Measurements from ENCODE around the gene KLHDC4. TPM values are rescaled to one million over a fixed set of nuclear protein-coding genes. Genes with fewer than 3 reads are reported as not detected.
"Not testable (repeated sequence)": the region's sequence is repeated elsewhere in the genome, so short reads cannot be mapped to it uniquely, and the experiment has no call there.

KLHDC4 gene
- polyA plus RNA-seq, 1 donor: 34.0 TPM

DNA sequence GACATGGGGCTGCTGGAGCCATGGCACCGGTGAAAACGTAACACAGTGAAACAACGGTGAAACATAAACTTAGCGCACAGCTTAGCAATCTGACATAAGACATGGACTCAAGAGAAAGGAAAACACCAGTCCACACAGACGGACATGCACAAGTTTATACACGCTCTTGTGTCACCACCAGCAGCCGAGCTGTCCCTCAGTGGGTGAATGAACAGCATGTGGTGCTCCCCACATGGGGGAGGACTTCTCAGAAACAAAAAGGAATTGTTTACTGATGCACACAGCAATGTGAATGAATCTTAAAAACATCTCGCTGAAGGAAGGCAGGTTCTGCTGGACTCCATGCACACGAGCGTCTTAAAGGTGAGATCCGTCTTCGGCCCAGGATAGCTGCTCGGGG lies 34.2 kb downstream of the KLHDC4 start:
- Histone ChIP-seq H3K4me1 (ENCODE audit: control insufficient read depth, insufficient read depth, low read length) (no peaks in the 10 kb centered on the region), H3K27me3 (ENCODE audit: control insufficient read depth, insufficient read depth, low read length) (no peaks in the 10 kb centered on the region), H3K9me3 (ENCODE audit: control insufficient read depth, low read depth, low read length) (no peaks in the 10 kb centered on the region), H3K36me3 (ENCODE audit: control insufficient read depth, insufficient read depth, low read length) (peaks cover 46% of the 10 kb centered on the region), H3K4me3 (ENCODE audit: low read length) (no peak overlapping the region), H3K27ac (ENCODE audit: low read length) (no peak overlapping the region)
- no peak for DNase-seq
- no CpG with 5 or more reads among the region's 13 CpGs for WGBS (ENCODE audit: insufficient coverage, low lambda C conversion rate)

DNA sequence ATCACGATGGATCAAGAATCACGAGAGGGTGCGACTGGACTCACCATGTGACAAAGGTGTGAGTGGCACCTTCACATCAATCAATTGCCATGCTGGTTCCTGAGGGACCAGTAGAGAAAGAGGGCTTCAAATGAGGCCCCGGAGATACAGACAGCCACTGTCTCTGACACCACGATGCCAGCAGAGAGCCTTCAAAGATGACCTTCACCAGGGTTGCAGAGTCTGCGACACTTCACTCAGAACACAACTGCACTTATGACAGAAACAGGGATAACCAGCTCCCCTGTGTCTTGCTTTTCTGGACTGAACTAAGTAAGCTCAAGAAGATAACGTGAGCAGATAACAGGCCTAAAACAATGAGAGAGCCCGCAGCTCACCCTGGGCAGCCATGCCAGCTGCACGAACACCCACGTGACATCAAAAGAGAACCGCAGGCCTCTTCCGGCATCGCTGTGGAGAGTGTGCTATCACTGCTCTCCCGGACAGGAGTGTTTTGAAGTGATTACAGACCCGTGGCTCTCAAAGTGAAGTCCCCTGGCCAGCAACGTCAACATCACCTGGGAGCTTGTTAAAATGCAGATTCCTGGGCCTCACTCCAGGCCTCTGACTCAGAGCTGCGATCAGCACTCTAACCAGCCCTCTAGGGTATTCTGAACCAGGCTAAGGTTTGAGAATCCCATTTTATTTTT lies 36.4 kb downstream of the KLHDC4 start:
- Histone ChIP-seq H3K9me3 (ENCODE audit: control insufficient read depth, low read depth, low read length) (no peaks in the 10 kb centered on the region), H3K27ac (ENCODE audit: low read length) (no peak overlapping the region), H3K27me3 (ENCODE audit: control insufficient read depth, insufficient read depth, low read length) (no peaks in the 10 kb centered on the region), H3K4me3 (ENCODE audit: low read length) (no peak overlapping the region), H3K4me1 (ENCODE audit: control insufficient read depth, insufficient read depth, low read length) (no peaks in the 10 kb centered on the region), H3K36me3 (ENCODE audit: control insufficient read depth, insufficient read depth, low read length) (peaks cover 49% of the 10 kb centered on the region)
- DNase-seq: no peak
- 88% methylated on average over 1 of the region's 17 CpGs for WGBS (ENCODE audit: insufficient coverage, low lambda C conversion rate)

DNA sequence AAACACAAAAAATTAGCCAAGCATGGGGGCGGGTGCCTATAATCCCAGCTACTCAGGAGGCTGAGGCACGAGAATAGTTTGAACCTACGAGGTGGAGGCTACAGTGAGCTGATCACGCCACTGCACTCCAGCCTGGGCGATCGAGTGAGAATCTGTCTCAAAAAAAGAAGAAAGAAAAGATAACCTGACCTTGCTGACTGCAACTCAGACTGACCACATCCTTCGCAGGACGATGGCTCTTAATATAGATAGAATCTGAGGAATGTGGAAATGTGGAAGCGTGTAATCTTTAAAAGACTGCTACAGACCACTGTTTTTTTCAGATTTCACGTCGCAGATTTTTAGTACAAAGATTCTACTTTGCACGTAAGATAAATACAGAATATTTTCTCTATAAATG lies 37.8 kb downstream of the KLHDC4 start:
- no peaks in the 10 kb centered on the region for H3K4me1 ChIP-seq (ENCODE audit: control insufficient read depth, insufficient read depth, low read length)
- no peak overlapping the region for H3K27ac ChIP-seq (ENCODE audit: low read length)
- H3K27me3 ChIP-seq (ENCODE audit: control insufficient read depth, insufficient read depth, low read length): no peaks in the 10 kb centered on the region
- H3K4me3 ChIP-seq (ENCODE audit: low read length): no peak overlapping the region
- peaks cover 47% of the 10 kb centered on the region for H3K36me3 ChIP-seq (ENCODE audit: control insufficient read depth, insufficient read depth, low read length)
- no peak for DNase-seq
- 95% methylated on average over 3 of the region's 12 CpGs for WGBS (ENCODE audit: insufficient coverage, low lambda C conversion rate)
- H3K9me3 ChIP-seq (ENCODE audit: control insufficient read depth, low read depth, low read length): no peaks in the 10 kb centered on the region

DNA sequence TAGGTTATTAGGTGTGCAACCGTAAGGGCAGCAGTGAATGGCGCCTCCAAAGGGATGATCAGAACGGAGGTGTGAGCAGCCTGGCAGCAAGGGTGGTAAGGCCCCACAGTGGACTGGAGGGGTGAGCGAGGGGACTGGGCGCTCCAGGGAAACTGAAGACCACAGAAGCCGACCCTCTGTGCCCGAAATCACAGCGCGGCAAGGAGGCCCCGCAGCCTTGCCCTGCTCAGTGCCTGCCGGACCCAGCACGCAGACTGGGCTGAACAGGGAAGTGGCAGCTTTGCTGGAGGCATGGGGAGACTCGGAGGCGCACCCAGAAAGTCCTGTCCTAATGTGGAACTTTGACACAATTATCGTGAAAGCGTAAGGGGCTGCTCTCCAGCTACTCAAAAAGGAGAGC lies 38.4 kb downstream of the KLHDC4 start:
- H3K9me3 ChIP-seq (ENCODE audit: control insufficient read depth, low read depth, low read length): no peaks in the 10 kb centered on the region
- DNase-seq: no peak
- no peak overlapping the region for H3K4me3 ChIP-seq (ENCODE audit: low read length)
- WGBS (ENCODE audit: insufficient coverage, low lambda C conversion rate): no CpG with 5 or more reads among the region's 16 CpGs
- peaks cover 51% of the 10 kb centered on the region for H3K36me3 ChIP-seq (ENCODE audit: control insufficient read depth, insufficient read depth, low read length)
- no peaks in the 10 kb centered on the region for H3K4me1 ChIP-seq (ENCODE audit: control insufficient read depth, insufficient read depth, low read length)
- no peaks in the 10 kb centered on the region for H3K27me3 ChIP-seq (ENCODE audit: control insufficient read depth, insufficient read depth, low read length)
- H3K27ac ChIP-seq (ENCODE audit: low read length): no peak overlapping the region

DNA sequence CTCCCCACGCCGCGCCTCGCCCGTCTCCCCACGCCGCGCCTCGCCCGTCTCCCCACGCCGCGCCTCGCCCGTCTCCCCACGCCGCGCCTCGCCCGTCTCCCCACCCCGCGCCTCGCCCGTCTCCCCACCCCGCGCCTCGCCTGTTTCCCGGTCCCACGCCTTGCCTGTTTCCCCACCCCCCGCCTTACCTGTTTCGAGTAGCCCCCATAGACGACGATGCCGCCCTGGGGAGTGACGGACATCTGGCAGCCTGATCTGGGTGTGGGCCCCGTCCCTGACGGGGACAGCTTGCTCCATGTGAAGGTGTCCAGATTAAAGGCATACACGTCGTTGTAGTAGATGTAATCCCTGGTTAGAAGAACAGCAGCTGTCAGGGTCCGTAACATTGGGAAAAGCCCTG lies 39.2 kb downstream of the KLHDC4 start:
- DNase-seq; H3K4me3 ChIP-seq (ENCODE audit: low read length); H3K4me1 ChIP-seq (ENCODE audit: control insufficient read depth, insufficient read depth, low read length); H3K27ac ChIP-seq (ENCODE audit: low read length); H3K27me3 ChIP-seq (ENCODE audit: control insufficient read depth, insufficient read depth, low read length); H3K9me3 ChIP-seq (ENCODE audit: control insufficient read depth, low read depth, low read length): not testable (repeated sequence)
- H3K36me3 ChIP-seq (ENCODE audit: control insufficient read depth, insufficient read depth, low read length): peaks cover 55% of the 10 kb centered on the region
- 86% methylated on average over 1 of the region's 40 CpGs for WGBS (ENCODE audit: insufficient coverage, low lambda C conversion rate)

DNA sequence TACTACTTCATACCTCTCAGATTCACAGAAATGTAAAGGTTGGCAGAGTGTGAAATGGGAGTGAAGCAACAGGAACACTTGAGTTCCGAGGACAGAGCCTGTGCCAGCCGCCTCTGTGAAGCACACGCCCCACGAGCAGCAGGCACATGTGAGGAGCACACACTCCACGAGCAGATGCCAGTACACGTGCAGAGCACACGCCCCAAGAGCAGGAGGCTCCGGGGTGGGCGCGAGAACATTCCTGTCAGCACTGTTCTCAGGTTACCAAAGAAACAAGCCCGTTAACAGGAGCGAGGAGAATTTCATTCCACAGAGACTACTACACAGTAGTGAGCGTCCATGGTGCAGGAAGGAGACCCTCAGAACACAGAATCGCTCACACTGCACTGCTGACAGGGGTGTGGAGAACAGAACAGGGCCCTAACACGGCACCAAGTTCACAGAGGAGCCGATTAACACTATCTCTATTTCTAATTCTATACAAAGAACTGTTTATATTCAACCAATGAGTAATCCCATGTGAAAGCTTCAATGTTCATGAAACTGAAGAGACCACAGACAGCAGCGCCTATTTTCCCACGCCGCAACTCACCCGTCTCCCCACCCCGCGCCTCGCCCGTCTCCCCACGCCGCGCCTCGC lies 40.1 kb downstream of the KLHDC4 start:
- no peak for DNase-seq
- WGBS (ENCODE audit: insufficient coverage, low lambda C conversion rate): 80% methylated on average over 1 of the region's 28 CpGs
- Histone ChIP-seq H3K9me3 (ENCODE audit: control insufficient read depth, low read depth, low read length) (no peaks in the 10 kb centered on the region), H3K4me3 (ENCODE audit: low read length) (no peak overlapping the region), H3K4me1 (ENCODE audit: control insufficient read depth, insufficient read depth, low read length) (no peaks in the 10 kb centered on the region), H3K36me3 (ENCODE audit: control insufficient read depth, insufficient read depth, low read length) (peaks cover 55% of the 10 kb centered on the region), H3K27ac (ENCODE audit: low read length) (no peak overlapping the region), H3K27me3 (ENCODE audit: control insufficient read depth, insufficient read depth, low read length) (no peaks in the 10 kb centered on the region)

DNA sequence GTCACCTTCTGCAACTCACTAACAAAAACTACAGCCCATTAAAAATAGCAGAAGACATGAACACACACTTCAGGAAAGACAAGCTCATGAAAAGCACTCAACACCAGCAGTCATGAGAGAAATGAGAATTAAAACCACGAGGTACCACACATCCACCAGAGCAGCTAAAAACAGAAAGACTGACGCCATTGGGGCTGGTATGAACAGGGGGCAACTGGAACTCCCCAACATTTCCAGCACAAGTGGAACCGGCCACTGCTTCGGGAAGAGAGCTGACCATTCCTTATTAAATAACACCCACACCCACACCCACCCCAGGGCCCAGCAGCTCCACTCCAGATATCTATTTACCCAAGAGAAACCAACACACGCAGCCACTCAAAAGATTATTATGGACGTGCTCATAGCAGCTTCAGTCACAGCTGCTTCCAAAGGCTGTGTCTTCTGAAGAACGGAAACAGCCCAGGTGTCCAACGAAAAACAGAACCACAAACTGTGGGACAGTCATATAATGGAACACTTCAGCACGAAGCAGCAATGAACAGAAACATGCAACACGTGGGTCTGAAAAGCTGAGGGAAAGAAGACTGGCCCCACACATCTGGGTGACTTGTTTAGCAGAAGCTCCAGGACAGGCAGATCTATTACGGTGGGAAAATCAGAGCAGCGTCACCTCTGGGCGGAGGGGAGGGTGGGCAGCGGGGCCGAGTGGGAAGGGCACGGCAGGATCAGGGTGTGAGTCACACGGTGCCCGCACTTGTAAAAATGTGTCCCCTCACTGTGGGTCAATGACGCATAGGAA lies 41.1 kb downstream of the KLHDC4 start:
- H3K9me3 ChIP-seq (ENCODE audit: control insufficient read depth, low read depth, low read length): peaks cover 4% of the 10 kb centered on the region
- WGBS (ENCODE audit: insufficient coverage, low lambda C conversion rate): no CpG with 5 or more reads among the region's 19 CpGs
- no peak overlapping the region for H3K27ac ChIP-seq (ENCODE audit: low read length)
- H3K4me3 ChIP-seq (ENCODE audit: low read length): no peak overlapping the region
- no peaks in the 10 kb centered on the region for H3K27me3 ChIP-seq (ENCODE audit: control insufficient read depth, insufficient read depth, low read length)
- no peak for DNase-seq
- H3K36me3 ChIP-seq (ENCODE audit: control insufficient read depth, insufficient read depth, low read length): peaks cover 58% of the 10 kb centered on the region
- H3K4me1 ChIP-seq (ENCODE audit: control insufficient read depth, insufficient read depth, low read length): no peaks in the 10 kb centered on the region

DNA sequence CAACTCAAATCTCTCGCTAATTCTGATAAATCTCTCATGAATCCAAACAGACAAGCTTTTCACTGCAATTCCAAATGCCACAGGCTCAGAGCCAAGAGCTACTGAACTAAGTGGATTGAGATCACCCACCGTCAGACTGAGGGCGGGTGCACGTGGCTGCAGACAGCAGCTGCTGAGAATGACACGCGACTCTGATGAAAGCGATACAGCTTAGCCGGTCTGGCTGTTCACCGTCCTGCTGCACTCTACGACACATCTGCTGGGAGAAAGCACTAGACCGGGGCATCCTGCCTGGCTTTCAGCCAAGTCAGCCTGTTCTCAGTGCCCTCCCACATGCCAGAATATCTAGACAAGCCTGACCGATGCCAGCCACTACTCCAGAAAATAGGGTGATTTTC lies 42.6 kb downstream of the KLHDC4 start:
- peaks cover 10% of the 10 kb centered on the region for H3K9me3 ChIP-seq (ENCODE audit: control insufficient read depth, low read depth, low read length)
- H3K27ac ChIP-seq (ENCODE audit: low read length): no peak overlapping the region
- no peaks in the 10 kb centered on the region for H3K27me3 ChIP-seq (ENCODE audit: control insufficient read depth, insufficient read depth, low read length)
- peaks cover 48% of the 10 kb centered on the region for H3K36me3 ChIP-seq (ENCODE audit: control insufficient read depth, insufficient read depth, low read length)
- H3K4me3 ChIP-seq (ENCODE audit: low read length): no peak overlapping the region
- WGBS (ENCODE audit: insufficient coverage, low lambda C conversion rate): no CpG with 5 or more reads among the region's 12 CpGs
- H3K4me1 ChIP-seq (ENCODE audit: control insufficient read depth, insufficient read depth, low read length): no peaks in the 10 kb centered on the region
- peak; percentile 53 to 54 for DNase-seq

DNA sequence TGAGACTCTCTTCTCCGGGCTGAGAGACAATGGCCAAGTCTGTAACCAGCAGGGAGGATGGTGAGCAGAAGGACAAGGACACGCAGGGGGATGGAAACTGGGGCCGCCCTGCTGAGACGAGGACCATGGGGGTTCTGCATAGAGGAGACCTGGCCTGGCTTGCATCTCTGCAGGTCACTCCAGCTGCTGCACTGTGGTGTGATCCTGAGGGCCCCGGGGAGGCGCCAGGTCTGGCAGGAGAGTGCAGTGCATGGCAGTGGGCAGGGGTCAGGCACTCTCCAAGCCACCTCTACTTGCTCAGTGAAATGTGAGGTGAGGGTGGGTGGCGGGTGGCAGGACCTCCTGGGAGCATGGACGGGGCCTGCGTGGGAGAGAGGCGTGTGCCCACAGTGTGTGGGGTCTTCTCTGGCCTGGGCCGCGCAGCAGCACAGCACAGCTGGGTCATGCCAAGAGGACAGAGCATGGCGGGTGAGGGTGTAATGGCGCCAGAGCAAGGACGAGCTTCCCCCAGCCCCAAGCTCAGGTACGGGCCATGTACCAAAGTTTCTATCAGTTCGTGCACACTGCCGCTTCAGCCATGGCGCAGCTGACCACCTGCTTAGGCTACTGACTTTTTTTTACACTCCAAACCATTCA lies 43.1 kb downstream of the KLHDC4 start:
- Histone ChIP-seq H3K4me1 (ENCODE audit: control insufficient read depth, insufficient read depth, low read length) (no peaks in the 10 kb centered on the region), H3K27me3 (ENCODE audit: control insufficient read depth, insufficient read depth, low read length) (no peaks in the 10 kb centered on the region), H3K27ac (ENCODE audit: low read length) (no peak overlapping the region), H3K36me3 (ENCODE audit: control insufficient read depth, insufficient read depth, low read length) (peaks cover 46% of the 10 kb centered on the region), H3K9me3 (ENCODE audit: control insufficient read depth, low read depth, low read length) (peaks cover 10% of the 10 kb centered on the region), H3K4me3 (ENCODE audit: low read length) (no peak overlapping the region)
- DNase-seq: no peak
- WGBS (ENCODE audit: insufficient coverage, low lambda C conversion rate): no CpG with 5 or more reads among the region's 19 CpGs

All from large intestine (tissue), 3 donors.